Activated naive CD8-positive, alpha-beta T cell treated with anti-CD3 and anti-CD28 coated beads for 36 hours (primary cell): ENCODE measurements around the gene MOG. TPM values are rescaled to one million over a fixed set of nuclear protein-coding genes. Genes with fewer than 3 reads are reported as not detected.
A peak's percentile ranks its signal among the peaks of the same experiment; 100 is the strongest.

Experiments
- DNase-seq: peaks from one replicate; pipeline ENCODE4 v3.0.0; 2021
- H3K27ac Mint-ChIP-seq: one replicate; pipeline ENCODE4 v1.8.0; 2022; ENCODE audit warnings: mild to moderate bottlenecking, moderate library complexity, mixed read lengths
- H3K27me3 Mint-ChIP-seq: one replicate; pipeline ENCODE4 v1.8.0; 2022; ENCODE audit warnings: mild to moderate bottlenecking, mixed read lengths
- H3K36me3 Mint-ChIP-seq: one replicate; pipeline ENCODE4 v1.8.0; 2021; ENCODE audit warnings: mild to moderate bottlenecking, mixed read lengths
- H3K4me1 Mint-ChIP-seq: one replicate; pipeline ENCODE4 v1.8.0; 2021; ENCODE audit warnings: mixed read lengths
- H3K4me3 Mint-ChIP-seq: one replicate; pipeline ENCODE4 v1.8.0; 2022; ENCODE audit warnings: mild to moderate bottlenecking, moderate library complexity, mixed read lengths
- H3K9me3 Mint-ChIP-seq: one replicate; pipeline ENCODE4 v1.8.0; 2022; ENCODE audit warnings: mixed read lengths
- total RNA-seq, 2 experiments: library from RNA; stranded (reverse); gene quantifications; one replicate each; pipeline ENCODE4 v1.2.3, GENCODE V29; 2021

Gene MOG
- total RNA-seq, 2 experiments from 2014 or later: not detected

DNA sequence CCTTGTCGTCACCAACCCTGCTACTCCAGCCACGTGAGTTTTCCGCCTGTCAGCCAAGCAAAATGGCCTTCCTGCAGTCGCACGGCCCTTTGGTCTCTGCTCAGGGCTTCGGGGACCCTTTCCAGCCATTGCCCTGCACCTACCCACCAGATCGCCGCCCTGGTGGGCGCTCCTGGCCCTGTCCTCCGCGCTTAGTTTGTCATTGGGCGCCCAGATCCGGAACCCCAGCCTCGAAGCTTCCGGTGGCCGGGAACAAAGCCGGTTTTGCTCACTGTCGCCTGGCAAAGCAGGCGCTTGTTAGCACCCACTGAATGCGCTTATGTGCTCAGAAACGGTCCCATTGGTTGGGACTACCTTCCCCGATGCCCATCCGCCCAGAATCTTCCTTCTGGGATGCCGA is 23.5 kb downstream of the MOG start:
- H3K9me3 Mint-ChIP-seq: peaks cover 2% of the 10 kb centered on the region
- H3K4me1 Mint-ChIP-seq: peaks cover 29% of the 10 kb centered on the region
- peak overlapping the region; percentile 86 for H3K4me3 Mint-ChIP-seq
- DNase-seq: peak; percentile 40
- peaks cover 5% of the 10 kb centered on the region for H3K36me3 Mint-ChIP-seq
- H3K27me3 Mint-ChIP-seq: peaks cover 10% of the 10 kb centered on the region
- H3K27ac Mint-ChIP-seq: peak overlapping the region; percentile 82

DNA sequence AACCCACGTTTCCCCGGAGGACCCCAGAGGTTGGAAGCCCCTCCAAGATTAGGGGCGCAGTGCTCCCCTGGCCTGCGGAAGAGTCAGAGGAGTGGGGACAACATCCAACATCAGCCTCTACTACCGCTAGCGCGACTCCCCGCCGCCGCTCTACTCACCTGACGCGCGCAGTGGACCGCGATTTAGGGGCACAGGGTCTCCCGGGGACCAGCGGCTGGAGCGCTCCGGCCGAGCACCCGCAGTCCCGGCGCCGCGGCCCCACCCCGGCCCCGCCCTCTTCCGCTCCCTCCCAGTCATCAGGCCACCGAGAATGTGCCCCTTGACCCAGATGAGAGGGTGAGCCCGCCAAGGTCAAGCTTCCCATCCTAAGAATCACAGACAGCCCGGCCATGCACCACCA is 24.0 kb downstream of the MOG start, which contains the start of gene ZFP57:
Gene ZFP57 (minus strand): TSS at position 249 of the 400 bp plus-strand sequence. CDS start 4,149 bp downstream, outside the sequence.
- H3K27ac Mint-ChIP-seq: peak within 1 kb of the TSS; percentile 82
- peaks cover 29% of the 10 kb centered on the region for H3K4me1 Mint-ChIP-seq
- H3K9me3 Mint-ChIP-seq: peaks cover 2% of the 10 kb centered on the region
- DNase-seq: peak; percentile 24
- H3K4me3 Mint-ChIP-seq: peak within 1 kb of the TSS; percentile 86
- peaks cover 5% of the 10 kb centered on the region for H3K36me3 Mint-ChIP-seq
- peaks cover 10% of the 10 kb centered on the region for H3K27me3 Mint-ChIP-seq

DNA sequence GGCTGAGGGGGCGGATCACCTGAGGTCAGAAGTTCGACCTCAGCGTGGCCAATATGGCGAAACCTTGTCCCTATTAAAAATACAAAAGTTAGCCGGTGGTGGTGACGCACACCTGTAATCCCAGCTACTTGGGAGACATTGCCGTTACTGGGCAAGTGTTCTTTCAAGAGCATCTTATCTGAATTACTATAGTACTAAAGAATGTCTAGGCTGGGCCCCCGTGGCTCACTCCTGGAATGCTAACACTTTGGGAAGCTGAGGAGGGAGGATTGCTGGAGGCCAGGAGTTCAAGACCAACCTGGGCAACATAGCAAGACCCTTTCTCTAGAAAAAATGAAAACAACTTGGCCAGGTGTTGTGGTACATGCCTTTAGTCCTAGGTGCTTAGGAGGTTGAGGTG is 24.9 kb downstream of the MOG start:
- Mint-ChIP-seq H3K4me3 (no peak overlapping the region), H3K36me3 (peaks cover 3% of the 10 kb centered on the region), H3K27ac (no peak overlapping the region), H3K9me3 (peaks cover 2% of the 10 kb centered on the region), H3K27me3 (peaks cover 10% of the 10 kb centered on the region), H3K4me1 (peaks cover 27% of the 10 kb centered on the region)
- DNase-seq: no peak

DNA sequence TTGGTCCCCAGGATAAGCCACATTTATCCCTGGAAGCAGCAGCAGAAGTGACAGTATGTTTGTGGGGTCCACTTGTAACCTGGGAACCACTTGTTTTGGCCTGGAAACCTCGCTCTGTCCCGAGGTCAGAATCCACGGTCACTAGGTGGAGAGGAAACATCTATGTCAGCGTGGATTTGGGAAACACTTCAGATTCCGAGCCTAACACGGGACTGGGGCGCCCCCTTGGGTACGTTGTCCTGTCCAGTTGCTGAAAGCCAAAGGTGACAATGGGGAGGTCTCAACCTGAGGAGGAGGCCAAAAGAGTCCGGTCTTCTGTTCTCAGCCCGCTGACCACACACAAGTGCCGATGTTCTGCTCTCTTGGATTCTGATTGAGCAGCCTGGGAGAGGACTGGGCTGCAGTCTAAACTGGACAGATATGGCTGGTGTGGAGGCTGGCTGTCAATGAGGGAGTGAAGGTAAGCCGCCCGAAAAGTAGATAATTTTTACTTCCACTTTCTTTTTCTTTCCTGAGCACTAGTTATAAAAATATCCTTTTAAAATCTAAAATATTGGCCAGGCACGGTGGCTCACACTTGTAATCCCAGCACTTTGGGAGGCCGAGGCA is 28.9 kb downstream of the MOG start:
- no peak overlapping the region for H3K4me3 Mint-ChIP-seq
- no peak overlapping the region for H3K27ac Mint-ChIP-seq
- H3K4me1 Mint-ChIP-seq: peaks cover 5% of the 10 kb centered on the region
- H3K9me3 Mint-ChIP-seq: peaks cover 2% of the 10 kb centered on the region
- no peak for DNase-seq
- peaks cover 3% of the 10 kb centered on the region for H3K27me3 Mint-ChIP-seq
- H3K36me3 Mint-ChIP-seq: no peaks in the 10 kb centered on the region

DNA sequence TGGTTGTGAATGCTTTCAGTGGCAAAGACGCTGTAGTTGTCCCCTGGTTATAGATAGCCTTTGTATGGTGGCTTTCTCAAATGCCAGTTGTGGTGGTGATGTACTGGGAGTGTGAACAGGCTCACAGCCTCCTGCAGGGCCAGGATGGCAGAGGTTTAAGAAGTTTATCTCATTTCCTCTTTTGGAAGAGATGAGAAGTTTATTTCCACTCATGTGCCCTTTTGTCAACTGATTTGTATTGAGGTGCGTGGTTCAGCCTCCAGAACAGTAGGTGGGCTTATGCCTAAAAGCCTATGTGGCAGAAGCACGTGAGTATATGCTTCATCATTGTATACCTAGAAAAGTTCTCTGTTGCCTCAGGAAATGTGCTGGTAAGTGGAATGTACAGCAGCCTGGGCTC is 37.7 kb downstream of the MOG start:
- no peaks in the 10 kb centered on the region for H3K36me3 Mint-ChIP-seq
- no peak overlapping the region for H3K27ac Mint-ChIP-seq
- H3K4me3 Mint-ChIP-seq: no peak overlapping the region
- H3K9me3 Mint-ChIP-seq: peaks cover 10% of the 10 kb centered on the region
- H3K4me1 Mint-ChIP-seq: no peaks in the 10 kb centered on the region
- peaks cover 4% of the 10 kb centered on the region for H3K27me3 Mint-ChIP-seq
- DNase-seq: no peak

DNA sequence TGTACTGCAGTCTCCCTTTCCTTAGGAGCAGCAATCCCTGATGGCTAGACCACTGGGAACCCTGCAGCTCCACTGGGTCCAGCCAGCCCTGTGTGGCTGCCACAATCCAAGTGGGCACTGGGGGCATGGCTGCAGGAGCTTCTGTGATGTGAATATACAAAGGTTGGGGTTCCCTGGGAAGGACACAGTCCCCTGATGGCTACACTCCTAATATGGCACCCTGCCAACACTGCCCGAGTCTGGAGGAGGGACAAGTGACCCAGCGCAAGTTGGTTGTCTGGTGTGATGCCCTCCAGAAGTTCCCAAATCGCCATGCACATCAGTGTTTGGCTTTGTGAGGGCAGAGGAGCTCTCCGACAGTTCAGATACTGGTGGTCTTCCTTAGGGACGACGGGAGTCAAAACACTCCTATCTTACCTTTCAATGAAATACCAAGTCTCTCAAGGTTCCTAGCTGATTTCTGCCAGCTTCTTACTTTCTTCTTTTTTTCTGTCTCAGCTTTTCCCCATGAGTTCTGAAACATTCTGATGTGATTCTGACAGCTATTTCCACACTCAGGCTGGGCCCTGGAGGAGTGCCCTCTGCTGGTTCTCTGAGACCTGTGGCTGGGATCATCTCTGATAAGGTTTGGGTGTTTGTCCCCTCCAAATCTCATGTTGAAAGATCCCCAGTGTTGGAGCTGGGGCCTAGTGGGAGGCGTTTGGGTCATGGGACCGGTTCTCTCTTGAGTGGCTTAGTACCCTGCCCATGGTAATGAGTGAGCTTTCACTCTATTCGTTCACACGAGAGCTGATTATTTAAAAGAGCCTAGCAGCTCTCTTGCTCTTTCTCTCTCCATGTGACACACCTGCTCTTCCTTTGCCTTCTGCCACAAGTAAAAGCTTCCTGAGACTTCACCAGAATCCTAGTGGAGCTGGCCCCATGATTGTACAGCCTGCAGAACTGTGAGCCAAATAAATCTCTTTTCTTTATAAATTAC is 39.5 kb downstream of the MOG start:
- Mint-ChIP-seq H3K27me3 (peaks cover 4% of the 10 kb centered on the region), H3K4me3 (no peak overlapping the region), H3K36me3 (no peaks in the 10 kb centered on the region), H3K27ac (no peak overlapping the region), H3K9me3 (peaks cover 10% of the 10 kb centered on the region), H3K4me1 (no peaks in the 10 kb centered on the region)
- no peak for DNase-seq

DNA sequence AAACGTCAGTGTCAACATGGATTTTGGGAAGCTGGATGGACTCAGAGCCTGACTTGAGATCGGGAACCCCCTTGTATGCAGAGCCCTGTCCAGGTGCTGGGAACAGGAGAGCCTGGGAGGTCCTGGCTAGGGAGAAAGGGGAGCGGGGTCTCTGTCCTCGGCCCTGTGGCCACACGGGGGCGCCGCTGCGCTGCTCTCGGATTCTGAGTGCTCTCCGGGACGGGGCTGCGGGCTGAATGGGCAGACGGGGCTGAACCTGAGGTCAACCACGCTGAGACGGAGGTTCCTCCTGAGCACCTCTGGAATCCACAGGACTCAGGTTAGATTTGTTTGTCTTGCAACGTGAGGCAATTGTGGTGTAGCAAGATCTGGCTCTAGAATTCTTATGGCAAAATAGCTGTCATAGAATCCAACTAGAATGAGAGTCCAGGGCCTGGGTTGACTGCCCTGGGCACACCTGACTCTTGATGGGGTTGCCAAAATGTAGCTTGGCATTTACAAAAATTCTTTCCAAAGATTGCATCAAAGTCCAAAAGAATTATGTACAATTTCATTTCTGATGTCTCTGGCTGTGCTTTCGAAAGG is 45.7 kb downstream of the MOG start:
- Mint-ChIP-seq H3K27ac (no peak overlapping the region), H3K36me3 (no peaks in the 10 kb centered on the region), H3K27me3 (peaks cover 10% of the 10 kb centered on the region), H3K9me3 (no peaks in the 10 kb centered on the region), H3K4me3 (no peak overlapping the region), H3K4me1 (peaks cover 24% of the 10 kb centered on the region)
- peak; percentile 66 for DNase-seq

DNA sequence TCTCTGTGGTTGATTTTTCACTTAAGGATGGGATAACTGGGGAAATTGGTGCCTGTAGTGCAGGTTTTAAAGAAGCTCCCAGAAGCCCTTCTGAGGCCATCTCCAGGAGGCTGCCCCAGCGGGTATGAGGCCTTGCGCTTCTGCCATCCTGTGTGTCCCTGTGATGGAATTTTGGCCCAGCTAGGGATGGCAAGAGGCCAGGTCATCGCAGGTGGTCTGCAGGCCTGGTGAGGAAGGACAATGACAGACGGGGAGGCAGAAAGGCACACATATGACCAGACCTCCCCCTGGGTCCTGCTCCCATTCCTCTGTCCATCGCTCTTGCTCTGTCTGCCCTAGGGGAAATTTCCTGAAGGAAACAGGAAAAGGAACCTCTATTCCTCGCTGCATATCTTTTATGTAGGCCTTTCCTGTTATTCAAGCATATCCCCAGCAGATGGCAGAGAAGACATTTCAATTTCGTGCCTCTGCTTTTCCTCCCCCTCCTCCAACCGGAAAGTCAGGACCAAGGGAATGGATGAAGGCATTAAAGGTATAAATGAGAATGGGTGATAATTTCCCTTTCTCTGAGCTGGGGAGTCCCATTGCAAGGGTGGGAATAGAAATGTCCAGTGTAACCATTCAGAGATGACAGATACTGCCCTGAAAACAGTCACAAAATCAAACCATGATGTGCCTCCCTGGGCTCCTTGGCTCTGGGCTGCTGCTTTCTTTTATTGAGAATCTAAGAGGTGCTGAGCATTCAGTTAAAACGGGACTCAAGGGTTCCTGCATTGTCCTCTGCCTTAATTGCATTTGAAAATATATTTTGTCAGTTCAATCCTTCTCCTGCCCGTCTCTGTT is 48.7 kb downstream of the MOG start:
- H3K27me3 Mint-ChIP-seq: peaks cover 10% of the 10 kb centered on the region
- H3K27ac Mint-ChIP-seq: no peak overlapping the region
- H3K4me1 Mint-ChIP-seq: peaks cover 52% of the 10 kb centered on the region
- DNase-seq: no peak
- no peaks in the 10 kb centered on the region for H3K36me3 Mint-ChIP-seq
- no peaks in the 10 kb centered on the region for H3K9me3 Mint-ChIP-seq
- no peak overlapping the region for H3K4me3 Mint-ChIP-seq

DNA sequence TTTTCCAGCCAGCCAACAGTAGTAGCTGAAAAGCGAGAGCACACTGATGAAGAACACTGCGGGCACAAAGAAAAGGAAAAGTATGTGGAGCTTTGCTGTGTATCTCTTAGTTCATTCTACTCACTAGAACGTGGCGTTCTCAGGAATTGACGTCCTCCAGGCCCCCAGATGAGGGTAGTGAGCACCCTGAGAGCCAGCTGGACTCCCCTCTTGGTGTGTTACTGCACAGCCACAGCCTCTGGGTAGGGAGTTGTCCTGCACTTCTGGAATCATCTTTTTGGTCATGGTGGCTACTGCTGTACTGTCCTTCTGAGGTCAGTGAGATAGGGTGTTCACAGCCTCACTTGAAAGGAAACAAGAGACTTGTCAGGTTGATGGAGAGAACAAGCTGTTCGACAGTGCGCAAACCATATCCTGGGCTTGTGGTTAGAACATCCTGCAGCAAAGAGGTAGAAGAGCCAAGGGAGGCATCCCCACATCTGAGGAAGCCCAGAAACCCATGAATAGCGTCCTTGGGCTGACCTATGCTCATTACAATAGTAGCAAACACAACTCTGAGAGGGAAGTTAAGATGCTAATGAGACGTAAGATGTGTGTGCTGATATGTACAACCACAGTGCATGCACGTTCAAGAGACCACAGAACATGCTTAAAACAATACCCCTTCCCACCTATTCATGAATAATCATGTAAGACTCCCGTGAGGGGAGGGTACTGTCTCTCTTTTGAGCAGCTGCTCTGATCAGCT is 51.7 kb downstream of the MOG start:
- Mint-ChIP-seq H3K36me3 (no peaks in the 10 kb centered on the region), H3K4me1 (peaks cover 74% of the 10 kb centered on the region), H3K27ac (peak overlapping the region; percentile 70), H3K4me3 (peak overlapping the region; percentile 68), H3K9me3 (no peaks in the 10 kb centered on the region), H3K27me3 (no peaks in the 10 kb centered on the region)
- DNase-seq: peak; percentile 61

DNA sequence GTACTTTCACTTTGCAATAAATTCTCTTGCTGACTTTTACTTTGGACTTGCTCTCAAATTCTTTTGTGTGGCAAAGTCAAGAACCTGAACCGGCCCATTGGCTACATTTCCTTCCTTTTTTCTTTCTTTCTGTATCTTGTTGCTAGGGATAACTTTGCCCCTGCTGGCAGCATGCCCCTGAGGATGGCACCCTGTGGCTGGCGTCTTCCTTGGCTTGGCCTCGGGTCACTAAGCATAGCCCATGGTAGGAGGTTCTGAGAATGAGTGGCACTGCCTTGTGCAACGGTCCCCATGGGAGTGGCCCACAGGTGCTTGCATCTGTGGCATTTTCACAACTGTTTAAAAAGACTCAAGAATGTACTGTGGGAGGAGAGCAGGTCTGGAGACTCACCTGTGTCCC is 52.3 kb downstream of the MOG start:
- no peaks in the 10 kb centered on the region for H3K27me3 Mint-ChIP-seq
- H3K9me3 Mint-ChIP-seq: no peaks in the 10 kb centered on the region
- DNase-seq: no peak
- peak overlapping the region; percentile 68 for H3K4me3 Mint-ChIP-seq
- no peaks in the 10 kb centered on the region for H3K36me3 Mint-ChIP-seq
- H3K27ac Mint-ChIP-seq: peak overlapping the region; percentile 44
- peaks cover 74% of the 10 kb centered on the region for H3K4me1 Mint-ChIP-seq

DNA sequence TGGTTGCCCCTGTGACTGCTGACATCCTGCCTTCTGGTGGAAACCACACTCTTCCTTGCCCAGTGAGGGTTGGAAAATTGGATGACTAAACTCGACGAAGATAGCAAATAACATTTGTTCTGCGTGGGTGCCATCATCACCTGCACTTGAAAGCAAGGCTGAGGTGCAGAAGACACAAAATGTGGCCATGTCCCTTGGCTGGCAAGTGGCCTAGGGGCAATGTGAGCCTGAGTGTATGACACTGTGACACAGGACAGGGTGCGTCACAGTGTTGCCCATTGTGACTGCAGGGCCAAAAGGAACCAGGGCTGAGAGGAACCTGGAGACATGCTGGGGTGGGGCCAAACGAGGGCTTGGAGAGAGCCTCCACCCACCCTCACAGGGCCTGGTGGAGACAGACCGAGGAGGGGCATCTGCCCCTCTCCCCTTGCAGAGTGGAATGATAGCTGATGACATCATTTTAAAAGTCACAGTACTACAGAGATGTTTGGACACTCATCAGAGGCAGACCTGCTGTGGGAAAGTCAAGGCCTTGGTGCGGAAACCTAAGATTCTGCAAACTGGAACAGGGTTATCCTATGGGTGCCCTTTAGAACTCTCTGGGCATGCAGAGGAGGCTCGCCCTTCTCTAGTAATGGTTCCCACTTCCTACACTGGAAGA is 53.5 kb downstream of the MOG start:
- Mint-ChIP-seq H3K27me3 (no peaks in the 10 kb centered on the region), H3K4me3 (no peak overlapping the region), H3K36me3 (peaks cover 1% of the 10 kb centered on the region), H3K4me1 (peaks cover 74% of the 10 kb centered on the region), H3K27ac (no peak overlapping the region), H3K9me3 (no peaks in the 10 kb centered on the region)
- DNase-seq: no peak

DNA sequence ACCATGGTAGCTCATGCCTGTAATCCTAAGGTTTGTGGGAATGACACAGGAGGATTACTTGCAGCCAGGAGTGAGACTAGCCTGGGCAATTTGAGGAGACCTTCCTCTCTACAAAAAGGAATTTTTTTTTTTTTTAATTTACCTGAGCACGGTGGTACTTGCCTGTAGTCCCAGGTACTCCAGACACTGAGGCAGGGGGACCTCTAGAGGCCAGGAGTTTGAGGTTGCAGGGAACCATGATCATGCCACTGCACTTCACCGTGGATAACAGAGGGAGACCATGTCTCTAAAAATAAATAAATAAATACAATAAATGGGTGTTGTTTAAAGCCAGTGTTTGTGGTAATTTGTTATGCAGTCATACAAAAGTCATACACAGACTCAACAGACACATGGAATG is 64.0 kb downstream of the MOG start:
- H3K4me3 Mint-ChIP-seq: no peak overlapping the region
- DNase-seq: no peak
- H3K27ac Mint-ChIP-seq: no peak overlapping the region
- H3K9me3 Mint-ChIP-seq: no peaks in the 10 kb centered on the region
- H3K27me3 Mint-ChIP-seq: no peaks in the 10 kb centered on the region
- peaks cover 22% of the 10 kb centered on the region for H3K36me3 Mint-ChIP-seq
- H3K4me1 Mint-ChIP-seq: peaks cover 24% of the 10 kb centered on the region
